SK-N-SH (cell line): Measurements from ENCODE around the gene PTAFR. TPM values are rescaled to one million over a fixed set of nuclear protein-coding genes. Genes with fewer than 3 reads are reported as not detected.
A peak's percentile ranks its signal among the peaks of the same experiment; 100 is the strongest.

Experiments used
- CTCF ChIA-PET: fragments of 300-600, 350-600 bp; formaldehyde crosslinking; extraction: SDS; loops from one replicate; lab custom pipeline; 2021; lab: Yijun Ruan, JAX
- POLR2A ChIA-PET: fragments of 350-600 bp; sonication (Branson Sonifier 250); formaldehyde crosslinking; extraction: SDS; loops from one replicate; lab custom pipeline; 2020; ENCODE audit warnings: antibody characterized with exemption, inconsistent platforms; lab: Yijun Ruan, JAX
- DNase-seq: peaks from one replicate; pipeline ENCODE4 v3.0.0; 2012
- H2AFZ ChIP-seq: fragments of 200-600 bp; sonication (generic); 2 replicates; pipeline ENCODE4 v1.8.1; 2016; ENCODE audit warnings: antibody characterized with exemption, mild to moderate bottlenecking, low read depth
- H3F3A ChIP-seq: fragments of 200-600 bp; sonication (generic); replicated peaks from 2 replicates; pipeline ENCODE3; 2016; ENCODE audit warnings: antibody characterized with exemption, mild to moderate bottlenecking; ENCODE audit not compliant: insufficient read depth
- H3K27ac ChIP-seq, 2 experiments: fragments of 200-500 bp in 1 of 2; fragments of 200-600 bp in 1 of 2; sonication (Bioruptor generic) in 1 of 2; sonication (generic), shearing (Covaris generic) in 1 of 2; 2 replicates each; pipeline versions ENCODE4 v1.5.1 to v1.6.1; 2014 to 2016; ENCODE audit warnings: low read depth in 2 of 2, inconsistent platforms in 1 of 2, low read length in 1 of 2, mild to moderate bottlenecking in 1 of 2, mixed read lengths in 1 of 2
- H3K27me3 ChIP-seq: fragments of 200-600 bp; sonication (generic), shearing (Covaris generic); 2 replicates; pipeline ENCODE4 v1.6.1; 2016; ENCODE audit warnings: mixed run types; ENCODE audit not compliant: insufficient read depth
- H3K36me3 ChIP-seq, 2 experiments: fragments of 200-500 bp in 1 of 2; fragments of 200-600 bp in 1 of 2; sonication (Bioruptor generic) in 1 of 2; sonication (generic) in 1 of 2; replicated peaks in 1 of 2; 2 replicates each; pipeline versions ENCODE3 to v1.5.1; 2014 to 2016; ENCODE audit warnings: low read length in 1 of 2, mild to moderate bottlenecking in 1 of 2; ENCODE audit not compliant: insufficient read depth in 2 of 2, control insufficient read depth in 1 of 2
- H3K4me1 ChIP-seq, 2 experiments: fragments of 200-500 bp in 1 of 2; fragments of 200-600 bp in 1 of 2; sonication (Bioruptor generic) in 1 of 2; sonication (generic), shearing (Covaris generic) in 1 of 2; 2 replicates each; pipeline versions ENCODE4 v1.5.1 to v1.6.1; 2014 to 2016; ENCODE audit warnings: low read depth in 1 of 2, low read length in 1 of 2, mixed run types in 1 of 2; ENCODE audit not compliant: insufficient read depth in 2 of 2, control insufficient read depth in 1 of 2
- H3K4me2 ChIP-seq: fragments of 200-600 bp; sonication (generic), shearing (Covaris generic); 2 replicates; pipeline ENCODE4 v1.6.1; 2017; ENCODE audit warnings: mixed run types
- H3K4me3 ChIP-seq, 2 experiments: fragments of 200-500 bp in 1 of 2; fragments of 200-600 bp in 1 of 2; sonication (Bioruptor generic) in 1 of 2; sonication (generic), shearing (Covaris generic) in 1 of 2; 2 replicates each; pipeline versions ENCODE4 v1.5.1 to v1.8.1; 2014 to 2016; ENCODE audit warnings: low read depth in 2 of 2, inconsistent platforms in 1 of 2, low read length in 1 of 2, mild to moderate bottlenecking in 1 of 2, mixed read lengths in 1 of 2, moderate library complexity in 1 of 2
- H3K79me2 ChIP-seq: fragments of 200-600 bp; sonication (generic); 2 replicates; pipeline ENCODE4 v1.8.1; 2017; ENCODE audit warnings: mild to moderate bottlenecking; ENCODE audit not compliant: insufficient read depth
- H3K9ac ChIP-seq: fragments of 200-600 bp; sonication (generic); 2 replicates; pipeline ENCODE4 v1.6.1; 2017; ENCODE audit warnings: mixed run types
- H3K9me2 ChIP-seq: fragments of 200-600 bp; sonication (generic); 2 replicates; pipeline ENCODE4 v1.6.1; 2017; ENCODE audit warnings: mixed run types
- H3K9me3 ChIP-seq: fragments of 200-600 bp; sonication (generic); 2 replicates; pipeline ENCODE4 v1.6.1; 2017; ENCODE audit warnings: mixed run types, mild to moderate bottlenecking, moderate library complexity
- H4K20me1 ChIP-seq: fragments of 200-600 bp; sonication (generic); 2 replicates; pipeline ENCODE4 v1.6.1; 2017; ENCODE audit warnings: mild to moderate bottlenecking, mixed run types; ENCODE audit not compliant: insufficient read depth
- EP300 ChIP-seq, 2 experiments: IDR thresholded peaks; 2 replicates each; pipeline versions ENCODE4 v1.4.0 to v1.6.1; 2012; ENCODE audit warnings: borderline replicate concordance in 1 of 2, low read depth in 1 of 2, low read length in 1 of 2
- GABPA ChIP-seq: IDR thresholded peaks from 2 replicates; pipeline ENCODE4 v1.4.0; 2012; ENCODE audit warnings: low read depth, mild to moderate bottlenecking
- GATA2 ChIP-seq: sonication (generic); formaldehyde crosslinking; IDR thresholded peaks from 2 replicates; pipeline ENCODE4 v1.5.0; 2020; ENCODE audit warnings: mild to moderate bottlenecking, missing genetic modification reagents
- IRF3 ChIP-seq: fragments of 150-350 bp; IDR thresholded peaks from 2 replicates; pipeline ENCODE4 v1.6.1; 2016; ENCODE audit warnings: mild to moderate bottlenecking, low read depth, low read length
- JUND ChIP-seq: IDR thresholded peaks from 2 replicates; pipeline ENCODE4 v1.4.0; 2012
- MAX ChIP-seq: IDR thresholded peaks from 2 replicates; pipeline ENCODE4 v1.4.0; 2012; ENCODE audit warnings: low read depth
- MXI1 ChIP-seq: IDR thresholded peaks from 2 replicates; pipeline ENCODE4 v1.6.1; 2012; ENCODE audit warnings: mild to moderate bottlenecking, low read depth, low read length, improper control_type of control experiment
- POLR2AphosphoS5 ChIP-seq: IDR thresholded peaks from 2 replicates; pipeline ENCODE4 v1.6.1; 2012; ENCODE audit warnings: low read depth, low read length
- RAD21 ChIP-seq: IDR thresholded peaks from 2 replicates; pipeline ENCODE4 v1.6.1; 2012; ENCODE audit warnings: mild to moderate bottlenecking, low read length
- SMC3 ChIP-seq: IDR thresholded peaks from 2 replicates; pipeline ENCODE4 v1.6.1; 2012; ENCODE audit warnings: low read depth, low read length, improper control_type of control experiment
- TAF1 ChIP-seq: IDR thresholded peaks from 2 replicates; pipeline ENCODE4 v1.6.1; 2012; ENCODE audit warnings: low read depth, mild to moderate bottlenecking, low read length, moderate library complexity, borderline replicate concordance
- USF2 ChIP-seq: fragments of 150-350 bp; IDR thresholded peaks from 2 replicates; pipeline ENCODE4 v1.6.1; 2017; ENCODE audit warnings: antibody characterized with exemption, low read length, low read depth, borderline replicate concordance
- YY1 ChIP-seq: IDR thresholded peaks from 2 replicates; pipeline ENCODE4 v1.4.0; 2012; ENCODE audit warnings: low read depth, mild to moderate bottlenecking
- ZBTB33 ChIP-seq: IDR thresholded peaks from 2 replicates; pipeline ENCODE4 v1.4.0; 2012; ENCODE audit warnings: low read depth, borderline replicate concordance
- WGBS: methylation state at CpG from one replicate; pipeline ENCODE4 v1.1.6; 2017; ENCODE audit warnings: low lambda C conversion rate; 5-methylcytosine and 5-hydroxymethylcytosine counted together
- polyA plus RNA-seq, 3 experiments: library from polyadenylated mRNA; depleted of rRNA; stranded (reverse); fragments of >200 nt; gene quantifications; 2 replicates each; pipeline ENCODE4 v1.2.3, GENCODE V29; 2012

Gene PTAFR
- polyA plus RNA-seq, 1 of the 3 experiments (the other 2 are of a cell fraction) = 0.05 TPM

- ChIA-PET POLR2A (no interaction called here), CTCF (interaction anchor here (1.7 to 2.6 kb wide), 2 partner anchors 20 to 99 kb away, joined by 4 to 7 read pairs; no protein-coding TSS in a partner anchor)
- WGBS = 75% methylated on average over 3 of the region's 3 CpGs
- no peaks in the 10 kb centered on the region for H3K36me3 ChIP-seq
- no peak for TF ChIP-seq USF2
- TF ChIP-seq YY1 = no peak
- no peak for TF ChIP-seq JUND
- no peak overlapping the region for H3K4me3 ChIP-seq
- DNase-seq = no peak
- no peaks in the 10 kb centered on the region for H3K4me1 ChIP-seq
- H3K27me3 ChIP-seq = no peaks in the 10 kb centered on the region
- H3K4me2 ChIP-seq = no peak overlapping the region
- no peaks in the 10 kb centered on the region for H3K79me2 ChIP-seq
- H4K20me1 ChIP-seq = no peaks in the 10 kb centered on the region
- H2AFZ ChIP-seq = peak overlapping the region; percentile 21
- no peaks in the 10 kb centered on the region for H3K9me2 ChIP-seq
- no peak overlapping the region for H3K9ac ChIP-seq
- no peak overlapping the region for H3K27ac ChIP-seq
- no peaks in the 10 kb centered on the region for H3K9me3 ChIP-seq
- no peaks in the 10 kb centered on the region for H3F3A ChIP-seq
Observed at GRCh38 chr1:28190337-28190979, 14.0 kb upstream of the PTAFR start.

GRCh38 chr1:28185071-28185470, 8.6 kb upstream of the PTAFR start:
- Histone ChIP-seq H2AFZ (no peak overlapping the region), H3K4me1 (no peaks in the 10 kb centered on the region), H3K27me3 (no peaks in the 10 kb centered on the region), H3K4me2 (no peak overlapping the region), H3K27ac (no peak overlapping the region), H3K79me2 (no peaks in the 10 kb centered on the region), H3K9ac (no peak overlapping the region), H3K36me3 (no peaks in the 10 kb centered on the region), H4K20me1 (no peaks in the 10 kb centered on the region), H3K4me3 (no peak overlapping the region), H3F3A (no peaks in the 10 kb centered on the region), H3K9me3 (no peaks in the 10 kb centered on the region), H3K9me2 (no peaks in the 10 kb centered on the region)
- WGBS = 84% methylated on average over 1 of the region's 1 CpG
- POLR2A ChIA-PET = no interaction called here
- CTCF ChIA-PET = no interaction called here
- no peak for DNase-seq
- TF ChIP-seq GATA2 (CRISPR knock-in tag) (no peak), GABPA (no peak), RAD21 (no peak), IRF3 (no peak), EP300 (IDR thresholded peaks at IDR 0.05; ENCODE audit: borderline replicate concordance in 1 of 2, low read depth in 1 of 2, low read length in 1 of 2) (no peak), ZBTB33 (no peak), MXI1 (no peak), POLR2AphosphoS5 (no peak), TAF1 (no peak), MAX (no peak), SMC3 (no peak)
- TF ChIP-seq, all 33 proteins: peak for 0
